Esophagus squamous epithelium (tissue), 5 donors: ENCODE results near the gene ODC1. TPM values are rescaled to one million over a fixed set of nuclear protein-coding genes. Genes with fewer than 3 reads are reported as not detected.
"Not testable (repeated sequence)": the region's sequence is repeated elsewhere in the genome, so short reads cannot be mapped to it uniquely, and the experiment has no call there.

ENCODE experiments used
- DNase-seq: peaks from one replicate; lab custom pipeline; 2025; lab: John Stamatoyannopoulos, UW
- H3K27ac ChIP-seq, 4 donors: fragments of 200-600 bp; sonication (generic); one replicate each; pipeline ENCODE4 v1.5.1; 2016 to 2019; ENCODE audit warnings: mild to moderate bottlenecking in 1 of 4
- H3K27me3 ChIP-seq, 4 donors: fragments of 200-600 bp; sonication (generic); 1 replicate in 3 of 4; 2 replicates in 1 of 4; pipeline versions ENCODE4 v1.5.1 to v1.6.0; 2017 to 2021; ENCODE audit warnings: antibody characterized with exemption in 1 of 4
- H3K36me3 ChIP-seq, 3 donors: fragments of 200-600 bp; sonication (generic); one replicate each; pipeline ENCODE4 v1.5.1; 2016 to 2019
- H3K4me1 ChIP-seq, 3 donors: fragments of 200-600 bp; sonication (generic); one replicate each; pipeline ENCODE4 v1.5.1; 2017 to 2019
- H3K4me3 ChIP-seq, 4 donors: fragments of 200-600 bp; sonication (generic); 1 replicate in 3 of 4; 2 replicates in 1 of 4; pipeline ENCODE4 v1.5.1; 2016 to 2019; ENCODE audit warnings: mild to moderate bottlenecking in 2 of 4, moderate library complexity in 1 of 4
- H3K9me3 ChIP-seq, 3 donors: fragments of 200-600 bp; sonication (generic); one replicate each; pipeline ENCODE4 v1.5.1; 2016 to 2019
- POLR2A ChIP-seq, 4 donors: fragments of 450-650 bp; IDR thresholded peaks; one replicate each; pipeline ENCODE4 v1.6.1; 2017; ENCODE audit warnings: antibody characterized with exemption in 4 of 4, mild to moderate bottlenecking in 4 of 4, moderate library complexity in 3 of 4
- WGBS, 2 donors: methylation state at CpG; one replicate each; pipeline ENCODE4 v1.1.5; 2018; 5-methylcytosine and 5-hydroxymethylcytosine counted together
- intact Hi-C: fragments of 100-400 bp; cut with DNase I; formaldehyde crosslinking; loops from one replicate; pipeline ENCODE4 v1.15.0; 2022
- total RNA-seq, 4 donors: library from RNA; depleted of rRNA; stranded (reverse); fragments of >200 nt; gene quantifications; one replicate each; pipeline ENCODE4 v1.1.0, GENCODE V29; 2016
- TF ChIP-seq, protein P1 (sequence below), 6 experiments: fragments of 450-650 bp in 4 of 6; fragments of 200-600 bp in 2 of 6; sonication (generic) in 2 of 6; IDR thresholded peaks; one replicate each; pipeline ENCODE4 v1.5.1; 2016 to 2019; ENCODE audit warnings: antibody characterized with exemption in 6 of 6, mild to moderate bottlenecking in 4 of 6, moderate library complexity in 4 of 6
- donor health status: DM: yes; HTN: yes; CAD: no.

Gene ODC1
- total RNA-seq, 4 donors from 2014 or later: 14.9 to 66.8 (median 26.3) TPM

DNA sequence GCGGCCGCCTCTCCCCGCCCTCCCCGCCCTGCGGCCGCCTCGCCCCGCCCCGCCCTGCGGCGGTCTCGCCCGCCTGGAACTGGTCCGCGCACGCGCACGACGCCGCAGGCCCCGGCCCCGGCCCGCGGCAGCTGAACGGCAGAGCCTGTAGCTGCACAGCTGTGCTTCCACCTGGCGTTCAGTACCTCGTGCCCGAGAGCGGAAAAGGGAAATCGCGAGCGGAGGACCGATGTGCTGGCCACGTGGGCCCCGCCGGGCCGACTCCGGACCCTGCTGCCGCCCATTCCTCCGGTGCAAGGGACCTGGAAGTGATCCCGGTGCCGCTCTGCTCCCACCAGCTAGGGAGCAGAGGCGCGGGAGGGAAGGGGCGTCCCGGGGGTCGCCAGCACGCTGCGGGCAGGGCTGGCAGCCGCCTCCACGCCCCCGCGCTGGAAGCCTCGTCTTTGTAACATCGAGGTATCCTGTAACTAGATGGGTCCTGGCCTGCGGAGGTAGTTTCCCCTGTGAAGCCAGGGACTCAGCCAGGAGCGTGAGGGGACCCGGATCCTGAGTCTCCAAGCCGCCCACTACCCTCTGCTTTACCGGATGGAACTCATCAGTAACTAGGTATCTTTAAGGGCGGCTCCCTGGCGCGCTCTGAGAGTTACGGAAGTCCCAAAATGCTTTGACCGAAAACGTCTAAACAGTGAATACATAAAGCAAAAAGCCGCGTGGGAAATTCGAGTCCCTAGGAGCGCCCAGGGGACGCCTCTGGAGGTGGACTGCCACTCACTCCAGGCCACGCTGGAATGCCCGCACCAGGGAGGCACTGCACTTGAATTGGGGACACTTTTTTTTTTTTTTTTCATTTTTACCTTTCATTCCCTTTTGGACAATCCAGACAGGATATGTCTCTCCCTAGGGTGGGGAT is 704 bp upstream of the ODC1 start:
- TF ChIP-seq, protein P1, sequence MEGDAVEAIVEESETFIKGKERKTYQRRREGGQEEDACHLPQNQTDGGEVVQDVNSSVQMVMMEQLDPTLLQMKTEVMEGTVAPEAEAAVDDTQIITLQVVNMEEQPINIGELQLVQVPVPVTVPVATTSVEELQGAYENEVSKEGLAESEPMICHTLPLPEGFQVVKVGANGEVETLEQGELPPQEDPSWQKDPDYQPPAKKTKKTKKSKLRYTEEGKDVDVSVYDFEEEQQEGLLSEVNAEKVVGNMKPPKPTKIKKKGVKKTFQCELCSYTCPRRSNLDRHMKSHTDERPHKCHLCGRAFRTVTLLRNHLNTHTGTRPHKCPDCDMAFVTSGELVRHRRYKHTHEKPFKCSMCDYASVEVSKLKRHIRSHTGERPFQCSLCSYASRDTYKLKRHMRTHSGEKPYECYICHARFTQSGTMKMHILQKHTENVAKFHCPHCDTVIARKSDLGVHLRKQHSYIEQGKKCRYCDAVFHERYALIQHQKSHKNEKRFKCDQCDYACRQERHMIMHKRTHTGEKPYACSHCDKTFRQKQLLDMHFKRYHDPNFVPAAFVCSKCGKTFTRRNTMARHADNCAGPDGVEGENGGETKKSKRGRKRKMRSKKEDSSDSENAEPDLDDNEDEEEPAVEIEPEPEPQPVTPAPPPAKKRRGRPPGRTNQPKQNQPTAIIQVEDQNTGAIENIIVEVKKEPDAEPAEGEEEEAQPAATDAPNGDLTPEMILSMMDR (IDR thresholded peaks at IDR 0.05): peak in 3 of 6 experiments; percentile 17 to 31 (median 21)
- peak in 2 of 4 donors; percentile 34 to 52 for TF ChIP-seq POLR2A (IDR thresholded peaks at IDR 0.05)
- intact Hi-C loops: no loop called here
- peaks cover 0 to 12% (median 0%) of the 10 kb centered on the region in 3 donors for H3K36me3 ChIP-seq
- no peaks in the 10 kb centered on the region for H3K9me3 ChIP-seq
- WGBS, 2 donors: 22 to 29% methylated on average over 24 to 32 of the region's 73 CpGs
- H3K27ac ChIP-seq: peak overlapping the region; percentile 82 to 96 (median 92)
- H3K4me3 ChIP-seq: peak overlapping the region; percentile 43 to 79 (median 68)
- peak; percentile 57 for DNase-seq
- H3K4me1 ChIP-seq: peaks cover 20 to 80% (median 26%) of the 10 kb centered on the region in 3 donors
- peaks cover 0 to 6% (median 0%) of the 10 kb centered on the region in 4 donors for H3K27me3 ChIP-seq

DNA sequence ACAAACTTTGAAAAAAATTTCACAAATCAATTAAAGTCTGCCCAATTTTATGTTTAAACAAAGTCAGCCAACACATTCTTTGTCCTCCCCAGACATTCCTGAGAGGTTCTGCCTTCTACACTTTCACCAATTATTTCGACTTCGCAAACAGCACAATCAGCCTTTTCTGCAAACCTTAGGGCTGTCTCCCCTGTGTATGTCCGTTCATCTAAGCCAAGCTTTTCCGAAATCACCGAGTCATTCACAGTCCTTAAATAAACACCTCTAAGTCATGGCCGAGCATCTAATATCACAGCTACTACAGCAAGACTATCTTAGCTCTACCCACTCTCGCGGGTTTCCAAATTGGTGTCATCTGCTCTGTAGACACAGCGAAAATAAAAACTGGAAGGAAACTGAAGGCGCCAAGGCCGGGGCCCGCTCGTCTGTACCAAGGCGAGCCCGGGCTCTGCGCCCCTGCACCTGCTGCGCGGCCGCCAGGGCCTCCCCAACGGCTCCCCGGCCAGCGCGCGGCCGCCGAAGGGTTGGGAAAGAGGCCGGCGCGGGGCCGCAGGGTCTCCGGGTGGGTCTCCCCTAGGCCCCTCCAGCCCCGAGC is 730 bp downstream of the ODC1 start:
- peak overlapping the region; percentile 39 to 79 (median 68) for H3K4me3 ChIP-seq
- intact Hi-C loops: no loop called here
- 10 to 11% methylated on average over 6 to 31 of the region's 32 CpGs for WGBS, 2 donors

DNA sequence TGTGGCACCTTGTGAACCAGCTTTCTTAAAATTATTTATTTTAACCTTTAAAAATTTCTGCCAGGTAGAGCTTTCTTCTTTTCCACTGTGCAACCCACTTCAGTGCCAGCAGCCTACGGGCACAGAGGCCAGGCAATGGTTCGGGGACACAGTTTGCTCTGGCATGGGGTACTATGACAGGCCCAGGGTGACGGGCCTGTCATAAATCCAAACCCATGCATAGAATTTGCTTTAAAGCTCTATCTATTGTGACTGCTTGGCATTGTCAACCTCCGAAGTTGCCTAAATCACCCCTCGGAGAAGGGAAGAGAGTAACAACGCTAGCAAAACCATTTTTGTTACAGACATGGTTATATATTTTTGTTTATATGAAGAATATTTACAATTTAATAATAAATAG is 1.5 kb downstream of the ODC1 start:
- H3K9me3 ChIP-seq: no peaks in the 10 kb centered on the region
- peaks cover 0 to 6% (median 0%) of the 10 kb centered on the region in 4 donors for H3K27me3 ChIP-seq
- WGBS, 2 donors: 66 to 69% methylated on average over 6 of the region's 6 CpGs
- intact Hi-C loops: no loop called here
- DNase-seq: no peak
- peak overlapping the region in 1 of 4 donors; percentile 93 for H3K27ac ChIP-seq
- peak overlapping the region in 2 of 4 donors; percentile 2 to 70 for H3K4me3 ChIP-seq
- no peak for TF ChIP-seq POLR2A (IDR thresholded peaks at IDR 0.05)
- TF ChIP-seq, protein P1 (IDR thresholded peaks at IDR 0.05): no peak
- H3K36me3 ChIP-seq: peaks cover 0 to 34% (median 14%) of the 10 kb centered on the region in 3 donors
- peaks cover 14 to 58% (median 15%) of the 10 kb centered on the region in 3 donors for H3K4me1 ChIP-seq

More for the DNA sequence above, 730 bp downstream of the ODC1 start:
- H3K27me3 ChIP-seq: peaks cover 0 to 6% (median 0%) of the 10 kb centered on the region in 4 donors
- DNase-seq: no peak
- TF ChIP-seq, protein P1 (IDR thresholded peaks at IDR 0.05): peak in 2 of 6 experiments; percentile 21 to 22
- TF ChIP-seq POLR2A (IDR thresholded peaks at IDR 0.05): peak in 1 of 4 donors; percentile 12
- H3K27ac ChIP-seq: peak overlapping the region; percentile 62 to 96 (median 86)
- H3K36me3 ChIP-seq: peaks cover 0 to 27% (median 8%) of the 10 kb centered on the region in 3 donors
- H3K4me1 ChIP-seq: peaks cover 18 to 66% (median 19%) of the 10 kb centered on the region in 3 donors
- H3K9me3 ChIP-seq: no peaks in the 10 kb centered on the region

DNA sequence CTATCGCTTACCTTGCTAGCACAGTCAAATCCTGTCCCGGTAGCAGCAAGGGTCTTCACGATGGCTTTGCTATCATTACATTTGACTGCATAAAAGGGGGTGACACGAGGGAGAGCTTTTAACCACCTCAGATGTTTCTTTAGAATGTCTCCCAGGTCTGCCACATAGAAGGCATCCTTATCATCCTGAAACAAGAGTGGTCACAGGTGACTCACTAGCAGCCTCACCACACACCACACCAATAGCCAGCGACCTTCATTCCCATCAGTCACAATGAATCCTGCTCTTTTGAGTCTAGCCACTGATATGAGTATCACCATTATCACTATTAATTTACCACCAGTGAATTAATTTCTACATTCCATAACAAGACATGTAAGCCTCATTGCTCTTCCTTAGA is 3.7 kb downstream of the ODC1 start:
- Histone ChIP-seq H3K4me3 (no peak overlapping the region), H3K27me3 (peaks cover 0 to 6% (median 0%) of the 10 kb centered on the region in 4 donors), H3K9me3 (no peaks in the 10 kb centered on the region), H3K4me1 (peaks cover 13 to 46% (median 14%) of the 10 kb centered on the region in 3 donors), H3K27ac (no peak overlapping the region), H3K36me3 (peaks cover 9 to 56% (median 23%) of the 10 kb centered on the region in 3 donors)
- no peak for DNase-seq
- TF ChIP-seq POLR2A (IDR thresholded peaks at IDR 0.05): no peak
- TF ChIP-seq, protein P1 (IDR thresholded peaks at IDR 0.05): no peak
- intact Hi-C loops: no loop called here
- 63 to 73% methylated on average over 5 of the region's 5 CpGs for WGBS, 2 donors

DNA sequence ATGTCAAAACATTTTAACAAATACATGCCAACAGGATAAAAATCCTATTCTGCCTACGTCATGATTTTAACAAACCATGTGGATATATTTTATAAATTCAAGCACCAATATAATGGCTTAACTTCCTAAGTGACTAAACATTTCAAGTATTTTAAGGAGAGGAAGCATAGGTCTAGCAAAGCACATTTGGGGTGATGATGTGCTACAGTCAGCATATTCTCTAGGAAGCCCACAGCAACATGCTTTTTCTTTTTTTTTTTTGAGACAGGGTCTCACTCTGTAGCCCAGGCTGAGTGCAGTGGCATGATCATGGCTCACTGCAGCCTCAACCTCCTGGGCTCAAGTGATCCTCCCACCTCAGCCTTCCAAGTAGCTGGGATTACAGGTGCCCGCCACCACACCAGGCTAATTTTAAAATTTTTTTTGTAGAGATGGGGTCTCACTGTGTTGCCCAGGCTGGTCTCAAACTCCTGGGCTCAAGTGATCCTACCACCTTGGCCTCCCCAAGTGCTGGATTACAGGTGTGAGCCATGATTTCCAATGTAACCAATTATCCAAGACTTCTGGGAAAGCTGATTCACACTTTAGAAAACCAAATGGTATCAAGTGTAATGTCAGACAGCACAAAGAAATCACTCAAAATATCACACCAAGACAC is 5.5 kb downstream of the ODC1 start:
- H3K36me3 ChIP-seq: peaks cover 9 to 61% (median 23%) of the 10 kb centered on the region in 3 donors
- DNase-seq, intact Hi-C loops, H3K9me3 ChIP-seq, H3K4me3 ChIP-seq, H3K27me3 ChIP-seq, H3K27ac ChIP-seq: not testable (repeated sequence)
- peaks cover 6 to 32% (median 11%) of the 10 kb centered on the region in 3 donors for H3K4me1 ChIP-seq
- 89 to 93% methylated on average over 2 of the region's 2 CpGs for WGBS, 2 donors
